Measurements from ENCODE around the gene CYFIP1.
A peak's percentile ranks its signal among the peaks of the same experiment; 100 is the strongest.

The CYFIP1 gene

DNA sequence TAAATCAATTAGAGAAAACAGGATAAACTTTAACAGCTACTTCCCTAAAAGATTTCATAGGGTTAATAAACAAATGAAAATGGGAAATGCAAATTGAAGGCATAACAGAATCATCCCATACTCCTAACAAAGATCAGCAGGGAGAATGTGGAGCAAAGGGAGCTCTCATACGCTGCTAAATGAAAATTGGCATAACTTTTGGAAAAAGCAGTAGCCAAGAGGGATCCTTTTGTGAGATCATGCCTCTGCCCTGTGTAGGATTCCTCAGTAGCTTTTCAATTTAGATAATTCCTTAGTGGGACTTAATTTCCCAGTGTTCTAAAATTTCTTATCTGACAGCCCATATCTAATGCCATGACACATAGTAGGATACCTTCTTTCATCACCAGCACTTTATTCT lies 123.5 kb downstream of the CYFIP1 start:
- H3K4me3 ChIP-seq (ENCODE audit: low read depth in 1 of 2, low read length in 2 of 2), result no peak overlapping the region
- H3K4me1 ChIP-seq (ENCODE audit: control insufficient read depth in 1 of 2, insufficient read depth in 2 of 2, low read length in 2 of 2), result no peaks in the 10 kb centered on the region
- H3K9ac ChIP-seq (ENCODE audit: low read depth in 1 of 2, low read length in 2 of 2), result no peak overlapping the region
- H3K36me3 ChIP-seq (ENCODE audit: control insufficient read depth in 1 of 2, insufficient read depth in 2 of 2, low read length in 2 of 2), result peaks cover 35 to 64% of the 10 kb centered on the region in 2 donors
- H3K27ac ChIP-seq (ENCODE audit: low read depth, low read length), result no peak overlapping the region
- H3K9me3 ChIP-seq (ENCODE audit: control insufficient read depth in 1 of 2, low read length in 2 of 2), result no peaks in the 10 kb centered on the region
- H3K27me3 ChIP-seq (ENCODE audit: control insufficient read depth in 1 of 2, insufficient read depth in 2 of 2, low read length in 2 of 2), result no peaks in the 10 kb centered on the region

GRCh38 chr15:22855791-22856190 lies 124.4 kb downstream of the CYFIP1 start:
- Histone ChIP-seq H3K4me1 (ENCODE audit: control insufficient read depth in 1 of 2, insufficient read depth in 2 of 2, low read length in 2 of 2) (no peaks in the 10 kb centered on the region), H3K9me3 (ENCODE audit: control insufficient read depth in 1 of 2, low read length in 2 of 2) (no peaks in the 10 kb centered on the region), H3K9ac (ENCODE audit: low read depth in 1 of 2, low read length in 2 of 2) (peak overlapping the region in 1 of 2 donors; percentile 6), H3K4me3 (ENCODE audit: low read depth in 1 of 2, low read length in 2 of 2) (no peak overlapping the region), H3K27me3 (ENCODE audit: control insufficient read depth in 1 of 2, insufficient read depth in 2 of 2, low read length in 2 of 2) (no peaks in the 10 kb centered on the region), H3K27ac (ENCODE audit: low read depth, low read length) (no peak overlapping the region), H3K36me3 (ENCODE audit: control insufficient read depth in 1 of 2, insufficient read depth in 2 of 2, low read length in 2 of 2) (peaks cover 28 to 60% of the 10 kb centered on the region in 2 donors)

DNA sequence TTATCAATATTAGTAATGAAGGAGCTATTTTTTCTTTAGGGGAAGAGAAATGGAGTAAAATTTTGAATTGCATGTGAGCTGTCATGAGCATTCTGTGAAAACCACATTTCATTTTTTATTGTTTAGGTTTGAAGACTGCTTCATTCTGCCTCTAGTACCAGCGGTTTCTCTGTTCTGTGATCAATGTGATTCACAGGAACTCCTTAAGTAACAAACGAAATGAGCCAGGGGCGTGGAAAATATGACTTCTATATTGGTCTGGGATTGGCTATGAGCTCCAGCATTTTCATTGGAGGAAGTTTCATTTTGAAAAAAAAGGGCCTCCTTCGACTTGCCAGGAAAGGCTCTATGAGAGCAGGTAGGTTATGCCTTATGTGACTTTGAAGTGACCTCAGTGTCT lies 128.7 kb downstream of the CYFIP1 start:
- Histone ChIP-seq H3K4me1 (ENCODE audit: control insufficient read depth in 1 of 2, insufficient read depth in 2 of 2, low read length in 2 of 2) (no peaks in the 10 kb centered on the region), H3K9me3 (ENCODE audit: control insufficient read depth in 1 of 2, low read length in 2 of 2) (no peaks in the 10 kb centered on the region), H3K27ac (ENCODE audit: low read depth, low read length) (no peak overlapping the region), H3K4me3 (ENCODE audit: low read depth in 1 of 2, low read length in 2 of 2) (no peak overlapping the region), H3K9ac (ENCODE audit: low read depth in 1 of 2, low read length in 2 of 2) (no peak overlapping the region), H3K27me3 (ENCODE audit: control insufficient read depth in 1 of 2, insufficient read depth in 2 of 2, low read length in 2 of 2) (no peaks in the 10 kb centered on the region), H3K36me3 (ENCODE audit: control insufficient read depth in 1 of 2, insufficient read depth in 2 of 2, low read length in 2 of 2) (peaks cover 15 to 69% of the 10 kb centered on the region in 2 donors)

DNA sequence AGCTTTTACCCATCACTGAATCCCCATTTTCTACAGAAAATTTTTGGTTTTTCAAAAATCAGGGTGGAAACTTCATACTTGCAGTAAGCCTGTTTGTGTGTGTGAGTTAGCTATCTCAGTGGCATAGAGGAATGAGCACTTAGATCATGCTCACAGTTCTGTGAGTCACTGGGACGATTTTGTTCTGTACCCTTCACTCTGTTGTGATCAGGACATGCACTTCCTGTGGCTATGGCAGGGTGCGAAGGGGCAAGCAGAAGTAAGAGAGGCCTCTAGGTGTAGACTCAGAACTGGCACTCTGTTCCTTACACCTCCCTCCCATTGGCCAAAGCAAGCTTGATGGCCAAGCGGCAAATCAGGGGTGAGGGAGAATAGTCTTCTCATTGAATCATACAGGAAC lies 130.1 kb downstream of the CYFIP1 start:
- Histone ChIP-seq H3K4me3 (ENCODE audit: low read depth in 1 of 2, low read length in 2 of 2) (no peak overlapping the region), H3K9me3 (ENCODE audit: control insufficient read depth in 1 of 2, low read length in 2 of 2) (no peaks in the 10 kb centered on the region), H3K9ac (ENCODE audit: low read depth in 1 of 2, low read length in 2 of 2) (no peak overlapping the region), H3K36me3 (ENCODE audit: control insufficient read depth in 1 of 2, insufficient read depth in 2 of 2, low read length in 2 of 2) (peaks cover 15 to 70% of the 10 kb centered on the region in 2 donors), H3K4me1 (ENCODE audit: control insufficient read depth in 1 of 2, insufficient read depth in 2 of 2, low read length in 2 of 2) (no peaks in the 10 kb centered on the region), H3K27me3 (ENCODE audit: control insufficient read depth in 1 of 2, insufficient read depth in 2 of 2, low read length in 2 of 2) (no peaks in the 10 kb centered on the region), H3K27ac (ENCODE audit: low read depth, low read length) (no peak overlapping the region)

DNA sequence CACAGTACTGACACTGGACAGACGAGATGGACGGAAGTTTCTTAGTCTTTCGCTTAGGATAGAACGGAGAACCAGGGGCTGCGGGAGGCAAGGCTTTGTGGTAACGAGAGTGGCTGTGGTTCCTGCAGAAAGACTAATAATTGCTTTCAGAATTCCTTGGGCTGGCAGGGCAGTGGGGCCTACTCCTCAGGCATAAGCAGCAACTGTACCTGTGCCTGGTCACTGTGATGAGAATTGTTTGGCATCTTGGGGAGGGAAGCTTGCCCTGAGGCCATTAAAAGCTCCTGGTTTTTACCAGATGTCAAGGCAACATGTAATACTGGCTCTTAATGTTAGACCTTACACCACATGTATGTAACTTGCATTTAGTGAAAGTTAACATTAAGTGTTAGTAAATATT lies 134.1 kb downstream of the CYFIP1 start:
- Histone ChIP-seq H3K9me3 (ENCODE audit: control insufficient read depth in 1 of 2, low read length in 2 of 2) (no peaks in the 10 kb centered on the region), H3K4me1 (ENCODE audit: control insufficient read depth in 1 of 2, insufficient read depth in 2 of 2, low read length in 2 of 2) (peaks cover 0 to 2% of the 10 kb centered on the region in 2 donors), H3K36me3 (ENCODE audit: control insufficient read depth in 1 of 2, insufficient read depth in 2 of 2, low read length in 2 of 2) (peaks cover 10 to 47% of the 10 kb centered on the region in 2 donors), H3K4me3 (ENCODE audit: low read depth in 1 of 2, low read length in 2 of 2) (no peak overlapping the region), H3K27ac (ENCODE audit: low read depth, low read length) (no peak overlapping the region), H3K9ac (ENCODE audit: low read depth in 1 of 2, low read length in 2 of 2) (no peak overlapping the region), H3K27me3 (ENCODE audit: control insufficient read depth in 1 of 2, insufficient read depth in 2 of 2, low read length in 2 of 2) (no peaks in the 10 kb centered on the region)

DNA sequence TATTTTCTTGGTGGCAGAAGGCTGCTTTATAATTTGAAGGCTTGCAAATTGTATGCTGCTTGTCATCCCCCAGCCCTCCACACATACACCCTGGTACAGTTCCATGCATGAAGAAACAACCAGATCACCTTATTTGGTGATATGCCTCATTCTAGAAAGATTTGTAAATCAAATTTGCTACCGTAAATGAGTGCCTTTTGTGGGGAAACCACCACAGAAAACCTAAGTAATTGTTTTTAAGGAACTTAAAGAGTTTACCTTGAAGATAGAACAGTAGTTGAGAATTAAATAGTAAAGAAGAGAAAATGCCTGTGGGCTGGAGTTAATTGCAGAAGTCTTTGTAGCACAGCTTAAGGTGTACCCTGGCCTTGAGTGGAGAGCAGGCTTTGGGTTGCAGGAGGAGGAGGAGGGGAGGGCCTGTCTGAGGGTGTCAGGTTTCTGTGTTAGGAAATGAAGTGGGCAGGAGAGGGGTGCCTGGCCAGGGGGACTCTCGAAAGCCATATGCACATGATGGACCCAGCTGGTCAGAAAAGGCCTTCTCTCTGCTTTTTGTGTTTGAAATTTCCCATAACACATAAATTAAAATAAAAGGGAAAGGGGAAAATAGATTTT lies 134.8 kb downstream of the CYFIP1 start:
- H3K4me3 ChIP-seq (ENCODE audit: low read depth in 1 of 2, low read length in 2 of 2), result no peak overlapping the region
- peaks cover 10 to 41% of the 10 kb centered on the region in 2 donors for H3K36me3 ChIP-seq (ENCODE audit: control insufficient read depth in 1 of 2, insufficient read depth in 2 of 2, low read length in 2 of 2)

DNA sequence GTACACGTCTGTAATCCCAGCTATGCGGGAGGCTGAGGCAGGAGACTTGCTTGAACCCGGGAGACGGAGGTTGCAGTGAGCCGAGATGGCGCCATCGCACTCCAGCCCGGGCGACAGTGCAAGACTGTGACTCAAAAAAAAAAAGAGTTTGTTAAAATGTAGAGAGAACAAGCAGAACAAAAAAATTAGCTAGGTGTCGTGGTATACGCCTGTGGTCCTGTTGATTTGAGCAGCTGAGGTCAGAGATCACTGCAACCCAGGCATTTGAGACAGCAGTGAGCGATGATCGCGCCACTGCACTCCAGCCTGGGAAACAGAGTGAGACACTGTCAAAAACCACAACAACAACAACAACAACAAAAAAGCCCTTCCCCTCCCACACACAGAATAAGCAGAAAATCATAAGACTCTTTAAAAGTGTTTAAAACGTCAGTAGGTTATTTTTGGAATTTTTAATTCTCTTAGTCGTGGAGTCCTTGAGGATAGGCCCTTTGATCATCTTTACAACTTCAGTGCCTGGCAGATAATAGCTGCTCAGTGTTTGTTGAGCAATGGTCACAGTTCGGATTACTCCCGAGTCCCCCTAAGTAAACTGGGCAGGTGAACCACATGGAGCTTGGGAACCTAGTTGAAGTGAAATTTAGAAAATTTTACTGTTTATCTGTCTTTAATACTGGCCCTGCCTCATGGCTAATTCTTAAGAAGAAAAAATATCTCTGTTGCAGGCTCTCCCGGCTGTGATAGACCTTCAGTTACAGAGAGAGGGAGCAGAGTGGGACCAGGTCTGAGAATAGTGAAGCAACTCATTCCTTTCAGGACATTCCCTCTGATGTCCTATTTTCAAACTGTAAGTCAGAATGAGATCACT lies 135.5 kb downstream of the CYFIP1 start:
- Histone ChIP-seq H3K36me3 (ENCODE audit: control insufficient read depth in 1 of 2, insufficient read depth in 2 of 2, low read length in 2 of 2) (peaks cover 10 to 33% of the 10 kb centered on the region in 2 donors), H3K4me3 (ENCODE audit: low read depth in 1 of 2, low read length in 2 of 2) (no peak overlapping the region), H3K4me1 (ENCODE audit: control insufficient read depth in 1 of 2, insufficient read depth in 2 of 2, low read length in 2 of 2) (peaks cover 6 to 7% of the 10 kb centered on the region in 2 donors), H3K27ac (ENCODE audit: low read depth, low read length) (no peak overlapping the region), H3K9me3 (ENCODE audit: control insufficient read depth in 1 of 2, low read length in 2 of 2) (no peaks in the 10 kb centered on the region), H3K27me3 (ENCODE audit: control insufficient read depth in 1 of 2, insufficient read depth in 2 of 2, low read length in 2 of 2) (no peaks in the 10 kb centered on the region), H3K9ac (ENCODE audit: low read depth in 1 of 2, low read length in 2 of 2) (no peak overlapping the region)

More for the DNA sequence above, 134.8 kb downstream of the CYFIP1 start:
- no peak overlapping the region for H3K9ac ChIP-seq (ENCODE audit: low read depth in 1 of 2, low read length in 2 of 2)
- no peak overlapping the region for H3K27ac ChIP-seq (ENCODE audit: low read depth, low read length)
- H3K27me3 ChIP-seq (ENCODE audit: control insufficient read depth in 1 of 2, insufficient read depth in 2 of 2, low read length in 2 of 2), result no peaks in the 10 kb centered on the region
- H3K9me3 ChIP-seq (ENCODE audit: control insufficient read depth in 1 of 2, low read length in 2 of 2), result no peaks in the 10 kb centered on the region
- peaks cover 6% of the 10 kb centered on the region in 2 donors for H3K4me1 ChIP-seq (ENCODE audit: control insufficient read depth in 1 of 2, insufficient read depth in 2 of 2, low read length in 2 of 2)

- Histone ChIP-seq H3K4me1 (ENCODE audit: control insufficient read depth in 1 of 2, insufficient read depth in 2 of 2, low read length in 2 of 2) (peaks cover 6 to 7% of the 10 kb centered on the region in 2 donors), H3K27me3 (ENCODE audit: control insufficient read depth in 1 of 2, insufficient read depth in 2 of 2, low read length in 2 of 2) (no peaks in the 10 kb centered on the region), H3K9me3 (ENCODE audit: control insufficient read depth in 1 of 2, low read length in 2 of 2) (no peaks in the 10 kb centered on the region), H3K9ac (ENCODE audit: low read depth in 1 of 2, low read length in 2 of 2) (peak overlapping the region; percentile 94 to 99), H3K36me3 (ENCODE audit: control insufficient read depth in 1 of 2, insufficient read depth in 2 of 2, low read length in 2 of 2) (peaks cover 3% of the 10 kb centered on the region in 2 donors), H3K27ac (ENCODE audit: low read depth, low read length) (peak overlapping the region; percentile 98), H3K4me3 (ENCODE audit: low read depth in 1 of 2, low read length in 2 of 2) (peak overlapping the region; percentile 80 to 98)
Observed at GRCh38 chr15:22839046-22839695, 141.0 kb downstream of the CYFIP1 start.

GRCh38 chr15:22838292-22839042 lies 141.7 kb downstream of the CYFIP1 start, which contains the start of gene NIPA2:
NIPA2 (plus strand) TSS chr15:22838666; CDS start chr15:22851732, 13,066 bp downstream.
- H3K27ac ChIP-seq (ENCODE audit: low read depth, low read length), result peak within 1 kb of the TSS; percentile 98
- peak within 1 kb of the TSS; percentile 94 to 99 for H3K9ac ChIP-seq (ENCODE audit: low read depth in 1 of 2, low read length in 2 of 2)
- peaks cover 3% of the 10 kb centered on the region in 2 donors for H3K36me3 ChIP-seq (ENCODE audit: control insufficient read depth in 1 of 2, insufficient read depth in 2 of 2, low read length in 2 of 2)
- peaks cover 6 to 7% of the 10 kb centered on the region in 2 donors for H3K4me1 ChIP-seq (ENCODE audit: control insufficient read depth in 1 of 2, insufficient read depth in 2 of 2, low read length in 2 of 2)
- H3K9me3 ChIP-seq (ENCODE audit: control insufficient read depth in 1 of 2, low read length in 2 of 2), result no peaks in the 10 kb centered on the region
- H3K4me3 ChIP-seq (ENCODE audit: low read depth in 1 of 2, low read length in 2 of 2), result peak within 1 kb of the TSS; percentile 80 to 98
- no peaks in the 10 kb centered on the region for H3K27me3 ChIP-seq (ENCODE audit: control insufficient read depth in 1 of 2, insufficient read depth in 2 of 2, low read length in 2 of 2)

All from duodenal mucosa (tissue), 2 donors.